GM12878 (cell line): Measurements from ENCODE around the gene DISP3. TPM values are rescaled to one million over a fixed set of nuclear protein-coding genes. Genes with fewer than 3 reads are reported as not detected.

Experiments used
- ATAC-seq: fragments of 200-7000 bp; cut with Tn5 transposase; 3 replicates; pipeline ENCODE4 v1.9.1; 2020; ENCODE audit warnings: mild to moderate bottlenecking, moderate library complexity
- BruUV-seq: library from RNA; stranded (reverse); fragments of 400-500 nt; replicated peaks from 2 replicates; lab custom pipeline; 2021; lab: Mats Ljungman, UMichigan
- CTCF ChIA-PET: fragments of 300-600 bp; sonication (Branson Sonifier 250); formaldehyde crosslinking; extraction: SDS; loops from one replicate; lab custom pipeline; 2021; ENCODE audit warnings: inconsistent platforms; lab: Yijun Ruan, JAX
- POLR2A ChIA-PET: fragments of 350-600 bp; formaldehyde crosslinking; extraction: SDS; loops from one replicate; lab custom pipeline; 2021; ENCODE audit warnings: inconsistent platforms; lab: Charles Lee
- RAD21 ChIA-PET: fragments of 300-600 bp; sonication (Branson Sonifier 250); formaldehyde crosslinking; loops from one replicate; lab custom pipeline; 2023; ENCODE audit warnings: antibody characterized with exemption; ENCODE audit not compliant: unreplicated experiment; lab: Charles Lee
- SMC1A ChIA-PET: fragments of 300-600 bp; sonication (Branson Sonifier 250); formaldehyde crosslinking; loops from one replicate; lab custom pipeline; 2023; ENCODE audit not compliant: unreplicated experiment, uncharacterized antibody; lab: Charles Lee
- DNase-seq: peaks from one replicate; pipeline ENCODE4 v3.0.0-alpha.2; 2011; ENCODE audit warnings: low read depth, low spot score
- FAIRE-seq: peaks from 3 replicates; lab custom pipeline; 2011; peaks lifted over from hg19 to GRCh38; lab: Jason Lieb, UNC
- H2AFZ ChIP-seq: 2 replicates; pipeline ENCODE4 v1.6.0; 2011; ENCODE audit warnings: low read depth, low read length, control low read depth; ENCODE audit not compliant: control insufficient read depth
- H3K27ac ChIP-seq: 2 replicates; pipeline ENCODE4 v1.5.1; 2011; ENCODE audit warnings: control low read depth; ENCODE audit not compliant: control insufficient read depth, insufficient read depth
- H3K27me3 ChIP-seq, 2 experiments: replicated peaks in 1 of 2; 2 replicates each; pipeline versions ENCODE4 v1.6.0 to v1.6.1; 2011; ENCODE audit warnings: low read length in 1 of 2; ENCODE audit not compliant: control insufficient read depth in 2 of 2, insufficient read depth in 2 of 2
- H3K36me3 ChIP-seq, 2 experiments: 2 replicates each; pipeline ENCODE4 v1.5.1; 2011; ENCODE audit warnings: low read length in 1 of 2; ENCODE audit not compliant: control insufficient read depth in 2 of 2, insufficient read depth in 2 of 2
- H3K4me1 ChIP-seq: 2 replicates; pipeline ENCODE4 v1.6.1; 2011; ENCODE audit warnings: mild to moderate bottlenecking, low read length, moderate library complexity, mixed read lengths; ENCODE audit not compliant: control insufficient read depth, insufficient read depth
- H3K4me2 ChIP-seq: 2 replicates; pipeline ENCODE4 v1.6.0; 2011; ENCODE audit warnings: control low read depth; ENCODE audit not compliant: control insufficient read depth, insufficient read depth
- H3K4me3 ChIP-seq: fragments of 200-600 bp; sonication (generic); 2 replicates; pipeline ENCODE4 v1.5.1; 2016
- H3K79me2 ChIP-seq: 2 replicates; pipeline ENCODE4 v1.6.0; 2011; ENCODE audit warnings: low read length; ENCODE audit not compliant: control insufficient read depth, insufficient read depth
- H3K9ac ChIP-seq: 2 replicates; pipeline ENCODE4 v1.8.0; 2011; ENCODE audit warnings: low read length, control low read depth, mixed read lengths; ENCODE audit not compliant: control insufficient read depth, insufficient read depth
- H3K9me3 ChIP-seq: replicated peaks from 3 replicates; pipeline ENCODE4 v1.5.1; 2011; ENCODE audit warnings: mild to moderate bottlenecking, low read length; ENCODE audit not compliant: control insufficient read depth, insufficient read depth
- H4K20me1 ChIP-seq: 2 replicates; pipeline ENCODE4 v1.6.0; 2011; ENCODE audit not compliant: control insufficient read depth, insufficient read depth
- BHLHE40 ChIP-seq, 2 experiments: fragments of 450-650 bp in 1 of 2; IDR thresholded peaks; 2 replicates each; pipeline ENCODE4 v1.6.1; 2011 to 2017; ENCODE audit warnings: low read depth in 2 of 2, borderline replicate concordance in 1 of 2, improper control_type of control experiment in 1 of 2, low read length in 1 of 2, mild to moderate bottlenecking in 1 of 2
- HSF1 ChIP-seq: fragments of 150-350 bp; IDR thresholded peaks from 2 replicates; pipeline ENCODE4 v1.6.1; 2014; ENCODE audit warnings: mild to moderate bottlenecking, low read depth, low read length
- IKZF2 ChIP-seq, 2 experiments: fragments of 450-650 bp; IDR thresholded peaks; 2 replicates each; pipeline ENCODE4 v1.6.1; 2017; ENCODE audit warnings: mild to moderate bottlenecking in 2 of 2, moderate library complexity in 2 of 2
- IRF4 ChIP-seq: IDR thresholded peaks from 2 replicates; pipeline ENCODE4 v1.6.1; 2011; ENCODE audit warnings: low read depth, low read length
- IRF5 ChIP-seq: fragments of 450-650 bp; IDR thresholded peaks from 2 replicates; pipeline ENCODE4 v1.6.1; 2017; ENCODE audit warnings: borderline replicate concordance
- MYC ChIP-seq: IDR thresholded peaks from 2 replicates; pipeline ENCODE4 v1.6.1; 2011; ENCODE audit warnings: mild to moderate bottlenecking, low read length, moderate library complexity, inconsistent platforms; ENCODE audit not compliant: insufficient read depth, insufficient replicate concordance, insufficient read length, severe bottlenecking
- NBN ChIP-seq: fragments of 450-650 bp; IDR thresholded peaks from 2 replicates; pipeline ENCODE4 v1.6.1; 2016
- PRDM15 ChIP-seq: fragments of 450-650 bp; formaldehyde crosslinking; IDR thresholded peaks from 2 replicates; pipeline ENCODE4 v1.4.0; 2020; ENCODE audit warnings: mild to moderate bottlenecking, moderate library complexity
- RB1 ChIP-seq: fragments of 450-650 bp; formaldehyde crosslinking; IDR thresholded peaks from 2 replicates; pipeline ENCODE4 v1.6.1; 2017; ENCODE audit warnings: mild to moderate bottlenecking, borderline replicate concordance
- SMAD5 ChIP-seq: IDR thresholded peaks from 2 replicates; pipeline ENCODE4 v1.6.1; 2016; ENCODE audit warnings: antibody characterized with exemption, low read depth
- SREBF2 ChIP-seq: IDR thresholded peaks from 2 replicates; pipeline ENCODE4 v1.6.1; 2012; ENCODE audit warnings: mild to moderate bottlenecking, low read length
- YBX1 ChIP-seq: fragments of 450-650 bp; IDR thresholded peaks from 2 replicates; pipeline ENCODE4 v1.6.1; 2016; ENCODE audit warnings: antibody characterized with exemption
- ZNF592 ChIP-seq: fragments of 450-650 bp; IDR thresholded peaks from 2 replicates; pipeline ENCODE4 v1.6.1; 2017; ENCODE audit warnings: mild to moderate bottlenecking, moderate library complexity
- WGBS: methylation state at CpG from one replicate; pipeline ENCODE4 v1.1.6; 2016; ENCODE audit warnings: low lambda C conversion rate; ENCODE audit not compliant: insufficient replicate concordance, insufficient coverage; ENCODE audit errors: missing lambda C conversion rate; 5-methylcytosine and 5-hydroxymethylcytosine counted together
- in situ Hi-C: fragments of 300-500 bp; cut with MboI; formaldehyde crosslinking; loops from 9 replicates; pipeline ENCODE4 v1.14.3; 2018; ENCODE audit warnings: mixed read lengths
- intact Hi-C: fragments of 100-400 bp; cut with micrococcal nuclease; formaldehyde crosslinking; loops from one replicate; pipeline ENCODE4 v1.14.2; 2022; ENCODE audit not compliant: unreplicated experiment
- polyA plus RNA-seq, 11 experiments: library from polyadenylated mRNA; depleted of rRNA in 4 of 11; unstranded in 6 of 11; stranded (reverse) in 5 of 11; fragments of >200 nt; fragmentation: Nextera tagmentation in 4 of 11; fragmentation: Illumina TruSeq in 1 of 11; extraction: Ambion mirVana in 4 of 11; extraction: Trizol in 1 of 11; gene quantifications; 1 replicate in 1 of 11; 2 replicates in 10 of 11; pipeline versions ENCODE4 v1.2.1 to v1.2.3, GENCODE V29; 2011 to 2016; ENCODE audit warnings: inconsistent platforms in 2 of 11, missing spikeins in 2 of 11, low read depth in 1 of 11
- total RNA-seq, 4 experiments: library from RNA; depleted of rRNA in 3 of 4; stranded (reverse); fragments of >200 nt in 3 of 4; fragmentation: Illumina TruSeq in 1 of 4; extraction: Trizol in 1 of 4; gene quantifications; 2 replicates each; pipeline versions ENCODE4 v1.2.1 to v1.2.3, GENCODE V29; 2013 to 2021

The DISP3 gene
- total and polyA plus RNA-seq, 10 of the 15 experiments (the other 5 are each of a cell fraction or from before 2014, with no cell fraction given), result under 0.01 to 0.18 (median 0.09) TPM; not detected in 2

GRCh38 chr1:11561740-11562139 lies 82.8 kb downstream of the DISP3 start (continued):
- TF ChIP-seq NBN, result no peak
- TF ChIP-seq SMAD5, result no peak
- no peak for TF ChIP-seq IRF4
- TF ChIP-seq RB1, result no peak

- no TSS peak for BruUV-seq
- H3K9me3 ChIP-seq, result no peaks in the 10 kb centered on the region
- POLR2A ChIA-PET, result no interaction called here
- FAIRE-seq (no peak), DNase-seq (no peak), ATAC-seq (no peak)
- H3K36me3 ChIP-seq, result no peaks in the 10 kb centered on the region
- no peak overlapping the region for H2AFZ ChIP-seq
- RAD21 ChIA-PET, result no interaction called here
- no peak overlapping the region for H3K9ac ChIP-seq
- H3K4me1 ChIP-seq, result no peaks in the 10 kb centered on the region
- no peak overlapping the region for H3K4me3 ChIP-seq
- peaks cover 0 to 4% of the 10 kb centered on the region in 2 experiments; a peak in 3 of 4 replicates for H3K27me3 ChIP-seq
- in situ Hi-C loops (no loop called here), intact Hi-C loops (no loop called here)
- 47% methylated on average over 6 of the region's 6 CpGs for WGBS
- CTCF ChIA-PET, result no interaction called here
- no peaks in the 10 kb centered on the region for H3K79me2 ChIP-seq
- SMC1A ChIA-PET, result no interaction called here
- H3K4me2 ChIP-seq, result no peak overlapping the region
- H3K27ac ChIP-seq, result no peak overlapping the region
- H4K20me1 ChIP-seq, result no peaks in the 10 kb centered on the region
- TF ChIP-seq MYC (no peak), PRDM15 (no peak), HSF1 (no peak), ZNF592 (no peak), BHLHE40 (IDR thresholded peaks at IDR 0.05; ENCODE audit: borderline replicate concordance in 1 of 2, low read depth in 2 of 2, low read length in 1 of 2) (no peak), SREBF2 (no peak), YBX1 (no peak), SMAD5 (no peak), IKZF2 (IDR thresholded peaks at IDR 0.05) (no peak), IRF5 (no peak)
Observed at GRCh38 chr1:11562664-11563063, 83.7 kb downstream of the DISP3 start.
